SJSA1 (cell line): ENCODE measurements around the gene MELK. TPM values are rescaled to one million over a fixed set of nuclear protein-coding genes. Genes with fewer than 3 reads are reported as not detected.
"Not testable (repeated sequence)": the region's sequence is repeated elsewhere in the genome, so short reads cannot be mapped to it uniquely, and the experiment has no call there.

Experiments
- DNase-seq, 2 experiments: peaks; one replicate each; pipeline ENCODE4 v3.0.0-alpha.2; 2015 to 2020; ENCODE audit warnings: low spot score in 2 of 2, low read depth in 1 of 2
- H3K27ac ChIP-seq: fragments of 250-450 bp; sonication (Bioruptor Pico); 2 replicates; pipeline ENCODE4 v1.5.1; 2020; ENCODE audit warnings: mild to moderate bottlenecking, moderate library complexity
- H3K27me3 ChIP-seq: fragments of 250-450 bp; sonication (Bioruptor Pico); replicated peaks from 2 replicates; pipeline ENCODE4 v1.5.1; 2020; ENCODE audit warnings: mild to moderate bottlenecking, moderate library complexity
- H3K36me3 ChIP-seq: fragments of 250-450 bp; sonication (Bioruptor Pico); 2 replicates; pipeline ENCODE4 v1.5.1; 2020; ENCODE audit warnings: mild to moderate bottlenecking
- H3K4me1 ChIP-seq: fragments of 250-450 bp; sonication (Bioruptor Pico); replicated peaks from 2 replicates; pipeline ENCODE4 v1.6.1; 2021; ENCODE audit warnings: mild to moderate bottlenecking
- H3K4me3 ChIP-seq: fragments of 250-450 bp; sonication (Bioruptor Pico); 2 replicates; pipeline ENCODE4 v1.5.1; 2020; ENCODE audit warnings: mild to moderate bottlenecking
- H3K9me3 ChIP-seq: fragments of 250-450 bp; sonication (Bioruptor Pico); replicated peaks from 2 replicates; pipeline ENCODE4 v1.5.1; 2020; ENCODE audit warnings: mild to moderate bottlenecking
- total RNA-seq: library from RNA; depleted of rRNA; stranded (reverse); fragments of >200 nt; shearing (Covaris generic); gene quantifications from 2 replicates; pipeline ENCODE4 v1.2.3, GENCODE V29; 2014

Gene MELK
- total RNA-seq, 1 experiment from 2014 or later = 43.9 TPM

DNA sequence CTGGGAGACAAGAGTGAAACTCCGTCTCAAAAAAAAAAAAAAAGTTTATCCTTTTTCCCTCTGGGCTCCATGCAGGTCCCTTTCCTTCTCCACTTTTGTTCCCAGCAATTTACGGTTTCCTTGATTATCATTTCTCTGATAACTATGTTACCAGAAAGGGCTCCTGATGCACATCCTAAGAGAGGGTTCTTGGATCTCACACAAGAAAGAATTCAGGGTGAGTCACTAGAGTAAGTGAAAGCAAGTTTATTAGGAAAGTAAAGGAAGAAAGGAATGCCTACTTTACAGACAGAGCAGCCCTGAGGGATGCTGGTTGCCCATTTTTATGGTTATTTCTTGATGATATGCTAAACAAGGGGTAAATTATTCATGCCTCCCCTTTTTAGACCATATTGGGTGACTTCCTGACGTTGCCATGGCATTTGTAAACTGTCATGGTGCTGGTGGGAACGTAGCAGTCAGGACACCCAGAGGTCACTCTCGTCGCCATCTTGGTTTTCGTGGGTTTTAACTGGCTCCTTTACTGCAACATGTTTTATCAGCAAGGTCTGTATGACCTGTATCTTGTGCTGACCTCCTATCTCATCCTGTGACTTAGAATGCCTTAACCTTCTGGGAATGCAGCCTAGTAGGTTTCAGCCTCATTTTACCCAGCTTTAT lies 13.5 kb upstream of the MELK start:
- Histone ChIP-seq H3K27me3 (no peaks in the 10 kb centered on the region), H3K36me3 (no peaks in the 10 kb centered on the region), H3K4me1 (no peaks in the 10 kb centered on the region), H3K4me3 (no peak overlapping the region), H3K27ac (no peak overlapping the region), H3K9me3 (no peaks in the 10 kb centered on the region)
- no peak for DNase-seq

- no peak for DNase-seq
- Histone ChIP-seq H3K4me1 (no peaks in the 10 kb centered on the region; the same call in 1 of the 2 replicates), H3K36me3 (no peaks in the 10 kb centered on the region), H3K9me3 (no peaks in the 10 kb centered on the region), H3K4me3 (no peak overlapping the region), H3K27me3 (no peaks in the 10 kb centered on the region), H3K27ac (no peak overlapping the region)
Observed at GRCh38 chr9:36560771-36561170, 11.9 kb upstream of the MELK start.

GRCh38 chr9:36562801-36563200 lies 9.9 kb upstream of the MELK start:
- H3K27ac ChIP-seq, H3K27me3 ChIP-seq, DNase-seq, H3K9me3 ChIP-seq, H3K36me3 ChIP-seq, H3K4me3 ChIP-seq: not testable (repeated sequence)
- peaks cover 12% of the 10 kb centered on the region for H3K4me1 ChIP-seq

DNA sequence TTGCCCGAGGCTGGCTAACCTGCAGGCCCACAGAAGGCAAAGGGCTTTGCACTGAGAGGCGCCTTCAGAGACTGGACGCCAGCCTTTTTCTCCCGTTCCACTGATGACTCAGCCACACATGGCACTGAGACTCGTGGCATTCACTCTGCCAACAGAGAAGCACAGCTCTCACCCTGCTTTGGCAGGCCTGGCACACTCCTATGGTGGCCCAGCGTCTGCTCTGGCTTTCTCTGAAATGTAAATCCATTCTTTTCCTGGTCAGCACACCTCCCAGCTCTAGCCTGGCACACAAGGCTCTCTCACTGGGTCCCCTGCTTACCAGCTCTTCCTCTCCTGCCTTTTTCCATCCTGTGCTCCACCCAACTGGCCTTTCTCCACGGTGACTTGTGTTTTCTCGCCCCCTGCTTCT lies 5.9 kb upstream of the MELK start:
- no peaks in the 10 kb centered on the region for H3K9me3 ChIP-seq
- no peaks in the 10 kb centered on the region for H3K27me3 ChIP-seq
- H3K4me1 ChIP-seq = peaks cover 12% of the 10 kb centered on the region
- no peak overlapping the region for H3K4me3 ChIP-seq
- H3K27ac ChIP-seq = peak overlapping the region; percentile 18; the same call in 1 of the 2 replicates
- peak in 1 of 2 experiments; percentile 21 for DNase-seq
- no peaks in the 10 kb centered on the region for H3K36me3 ChIP-seq

DNA sequence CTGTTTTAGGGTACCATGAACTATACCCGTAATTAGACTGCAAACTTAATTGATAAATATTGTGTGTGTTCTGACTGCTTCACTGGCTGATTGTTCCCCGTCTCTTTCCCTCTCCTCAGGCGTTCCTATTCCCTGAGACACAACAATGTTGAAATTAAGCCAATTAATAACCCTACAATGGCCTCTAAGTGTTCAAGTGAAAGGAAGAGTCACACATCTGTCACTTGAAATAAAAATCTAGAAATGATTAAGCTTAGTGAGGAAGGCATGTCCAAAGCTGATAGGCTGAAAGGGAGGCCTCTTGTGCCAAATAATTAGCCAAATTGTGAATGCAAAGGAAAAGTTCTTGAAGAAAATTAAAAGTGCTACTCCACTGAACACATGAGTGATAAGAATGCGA lies 4.0 kb upstream of the MELK start:
- H3K9me3 ChIP-seq, H3K27ac ChIP-seq, DNase-seq, H3K4me3 ChIP-seq, H3K36me3 ChIP-seq, H3K27me3 ChIP-seq: not testable (repeated sequence)
- H3K4me1 ChIP-seq = peaks cover 16% of the 10 kb centered on the region

DNA sequence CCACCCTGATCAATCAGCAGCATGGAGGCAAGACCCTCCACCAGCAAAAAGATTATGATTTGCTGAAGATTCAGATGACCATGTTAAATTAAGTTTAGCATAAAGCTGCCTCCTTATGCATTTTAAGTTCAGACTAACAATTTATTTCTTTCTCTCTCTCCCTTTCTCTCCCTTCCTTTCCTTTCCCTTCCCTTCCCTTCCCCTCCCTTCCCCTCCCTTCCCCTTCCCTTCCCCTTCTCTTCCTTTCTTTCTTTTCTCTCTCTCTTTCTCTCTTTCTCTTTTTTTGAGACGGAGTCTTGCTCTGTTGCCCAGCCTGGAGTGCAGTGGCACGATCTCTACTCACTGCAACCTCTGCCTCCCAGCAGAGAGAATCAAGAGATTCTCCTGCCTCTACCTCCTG lies 1.4 kb upstream of the MELK start:
- H3K4me1 ChIP-seq = peaks cover 28% of the 10 kb centered on the region
- DNase-seq = no peak
- no peaks in the 10 kb centered on the region for H3K9me3 ChIP-seq
- H3K27ac ChIP-seq = no peak overlapping the region
- no peaks in the 10 kb centered on the region for H3K27me3 ChIP-seq
- peaks cover 15% of the 10 kb centered on the region for H3K36me3 ChIP-seq
- H3K4me3 ChIP-seq = no peak overlapping the region

DNA sequence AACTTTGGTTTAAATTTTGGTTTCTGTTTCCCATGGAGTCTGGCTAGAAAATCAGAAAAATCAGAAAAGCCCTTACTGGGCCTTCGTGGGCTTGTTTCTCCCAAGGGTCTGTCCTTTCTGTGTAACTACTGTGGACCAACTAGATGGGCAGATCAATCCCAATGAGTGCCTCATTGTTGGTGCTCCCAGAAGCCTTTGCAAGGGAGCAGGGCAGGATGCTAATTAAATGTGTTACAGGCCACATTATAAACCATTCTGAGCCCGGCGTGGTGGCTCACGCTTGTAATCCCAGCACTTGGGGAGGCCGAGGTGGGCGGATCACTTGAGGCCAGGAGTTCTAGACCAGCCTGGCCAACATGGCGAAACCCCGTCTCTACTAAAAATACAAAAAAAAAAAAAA lies 1.4 kb downstream of the MELK start:
- DNase-seq, H3K27me3 ChIP-seq, H3K9me3 ChIP-seq: not testable (repeated sequence)
- H3K4me3 ChIP-seq = peak overlapping the region; percentile 67
- H3K36me3 ChIP-seq = peaks cover 24% of the 10 kb centered on the region
- peak overlapping the region; percentile 77 for H3K27ac ChIP-seq
- H3K4me1 ChIP-seq = peaks cover 21% of the 10 kb centered on the region

DNA sequence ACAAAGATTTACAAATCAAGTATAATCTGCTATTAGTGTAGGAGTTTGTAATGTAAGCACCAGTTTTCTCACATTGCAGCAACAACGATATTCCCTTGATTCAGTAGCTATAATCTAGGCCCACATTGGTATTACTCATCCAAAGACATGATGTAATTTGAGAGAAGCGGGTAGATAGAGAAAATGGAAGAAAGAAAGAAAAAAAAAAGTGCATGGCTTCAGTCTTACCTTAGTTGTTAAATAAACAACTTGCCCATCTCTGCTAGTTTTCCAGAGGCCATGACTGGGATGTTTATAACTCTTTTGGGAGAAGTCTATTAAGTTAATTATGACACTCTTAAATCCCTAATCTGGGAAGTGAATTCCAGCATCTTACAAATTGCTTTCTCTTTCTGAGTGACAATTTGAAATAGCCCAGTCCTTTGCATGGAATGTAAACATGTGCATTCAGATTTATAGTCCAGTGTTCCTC lies 2.8 kb downstream of the MELK start:
- Histone ChIP-seq H3K9me3 (no peaks in the 10 kb centered on the region), H3K4me1 (peaks cover 21% of the 10 kb centered on the region), H3K27me3 (no peaks in the 10 kb centered on the region), H3K36me3 (peaks cover 24% of the 10 kb centered on the region), H3K4me3 (no peak overlapping the region), H3K27ac (peak overlapping the region; percentile 34)
- DNase-seq = peak in 1 of 2 experiments; percentile 47

- peaks cover 27% of the 10 kb centered on the region for H3K36me3 ChIP-seq
- DNase-seq = no peak
Observed at GRCh38 chr9:36576866-36577265, 4.2 kb downstream of the MELK start.

GRCh38 chr9:36584620-36585460 lies 12.1 kb downstream of the MELK start:
- Histone ChIP-seq H3K36me3 (peaks cover 21% of the 10 kb centered on the region), H3K27me3 (no peaks in the 10 kb centered on the region), H3K27ac (peak overlapping the region; percentile 37; the same call in 1 of the 2 replicates), H3K9me3 (no peaks in the 10 kb centered on the region), H3K4me3 (no peak overlapping the region), H3K4me1 (peaks cover 10% of the 10 kb centered on the region)
- DNase-seq = peak; percentile 44 to 73

More at GRCh38 chr9:36576866-36577265, 4.2 kb downstream of the MELK start:
- H3K4me3 ChIP-seq = no peak overlapping the region
- peaks cover 21% of the 10 kb centered on the region for H3K4me1 ChIP-seq
- H3K9me3 ChIP-seq = no peaks in the 10 kb centered on the region
- H3K27me3 ChIP-seq = no peaks in the 10 kb centered on the region
- H3K27ac ChIP-seq = no peak overlapping the region

DNA sequence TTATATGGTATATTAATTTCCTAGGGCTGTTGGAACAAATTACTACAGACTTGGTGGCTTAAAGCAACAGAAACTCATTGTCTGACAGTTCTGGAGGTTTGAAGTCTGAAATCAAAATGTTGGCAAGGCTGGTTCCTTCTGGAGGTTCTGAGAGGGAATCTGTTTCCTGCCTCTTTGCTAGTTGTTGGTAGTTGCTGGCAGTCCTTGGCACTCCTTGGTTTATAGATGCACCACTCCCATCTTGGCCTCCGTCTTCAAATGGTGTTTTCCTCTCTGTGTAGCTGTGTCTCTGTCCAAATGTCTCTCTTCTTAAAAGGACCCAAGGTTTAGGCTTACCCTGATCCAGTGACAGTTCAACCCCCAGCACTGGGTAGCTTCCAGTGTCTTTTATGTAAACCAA lies 17.5 kb downstream of the MELK start:
- H3K9me3 ChIP-seq = no peaks in the 10 kb centered on the region
- peaks cover 30% of the 10 kb centered on the region for H3K36me3 ChIP-seq
- no peak overlapping the region for H3K4me3 ChIP-seq
- no peak for DNase-seq
- peaks cover 5% of the 10 kb centered on the region for H3K4me1 ChIP-seq
- H3K27me3 ChIP-seq = no peaks in the 10 kb centered on the region
- H3K27ac ChIP-seq = no peak overlapping the region

GRCh38 chr9:36592801-36593583 lies 20.3 kb downstream of the MELK start:
- no peaks in the 10 kb centered on the region for H3K9me3 ChIP-seq
- H3K36me3 ChIP-seq = peaks cover 34% of the 10 kb centered on the region
- no peaks in the 10 kb centered on the region for H3K4me1 ChIP-seq
- no peak overlapping the region for H3K4me3 ChIP-seq
- H3K27ac ChIP-seq = no peak overlapping the region
- no peak for DNase-seq
- H3K27me3 ChIP-seq = no peaks in the 10 kb centered on the region

DNA sequence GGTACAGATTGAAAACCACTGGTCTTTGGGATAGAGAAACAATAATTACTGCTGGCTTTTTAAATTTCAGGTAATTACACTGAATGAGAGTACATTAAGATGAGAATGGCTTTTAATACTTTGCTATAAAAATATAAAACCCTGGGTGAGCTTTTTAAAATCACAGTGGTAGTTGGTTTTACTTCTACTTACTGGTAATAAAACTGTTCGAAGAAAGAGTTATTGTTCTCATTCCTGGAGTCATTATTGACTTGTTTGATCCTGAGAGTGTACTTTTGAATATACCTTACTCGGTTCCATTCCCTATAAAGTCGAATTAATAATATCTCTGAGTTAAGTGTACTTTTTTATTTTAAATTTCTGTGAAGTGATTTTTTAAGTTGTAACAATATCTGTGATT lies 21.5 kb downstream of the MELK start:
- Histone ChIP-seq H3K36me3 (peaks cover 42% of the 10 kb centered on the region), H3K27ac (no peak overlapping the region), H3K4me1 (no peaks in the 10 kb centered on the region), H3K27me3 (no peaks in the 10 kb centered on the region), H3K9me3 (no peaks in the 10 kb centered on the region), H3K4me3 (no peak overlapping the region)
- DNase-seq = no peak
